ENCODE results near the gene PRIMPOL. TPM values are rescaled to one million over a fixed set of nuclear protein-coding genes. Genes with fewer than 3 reads are reported as not detected.

Gene PRIMPOL
- total RNA-seq, 2 donors from 2014 or later: 4.6 to 15.0 TPM

DNA sequence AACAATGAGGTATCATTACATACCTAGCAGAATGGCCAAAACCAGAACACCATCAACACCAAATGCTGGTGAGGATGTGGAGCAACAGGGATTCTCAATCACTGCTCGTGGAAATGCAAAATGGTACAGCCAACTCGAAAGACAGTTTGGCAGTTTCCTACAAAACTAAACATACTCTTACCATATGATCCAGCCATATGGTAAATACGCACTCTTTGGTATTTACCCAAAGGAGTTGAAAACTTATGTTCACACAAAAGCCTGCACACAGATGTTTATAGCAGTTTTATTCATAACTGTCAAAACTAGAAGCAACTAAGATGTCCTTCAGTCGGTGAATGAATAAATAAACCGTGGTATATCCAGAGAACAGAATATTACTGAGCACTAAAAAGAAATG is 8.1 kb upstream of the PRIMPOL start:
- Histone ChIP-seq H3K4me3 (no peak overlapping the region), H3K4me1 (peaks cover 11% of the 10 kb centered on the region), H3K27ac (no peak overlapping the region), H3K27me3 (no peaks in the 10 kb centered on the region), H3K9me3 (no peaks in the 10 kb centered on the region), H3K36me3 (replicated peaks in 1 of 2; ENCODE audit: insufficient read depth in 1 of 2, low read depth in 2 of 2) (peaks cover 4 to 5% of the 10 kb centered on the region in 2 donors)
- ATAC-seq: no peak
- intact Hi-C loops (cut with DNase I): no loop called here
- no peak for DNase-seq
- TF ChIP-seq CTCF (IDR thresholded peaks at IDR 0.05) (no peak), POLR2A (IDR thresholded peaks at IDR 0.05) (no peak)
- 92 to 94% methylated on average over 5 of the region's 5 CpGs for WGBS, 2 donors

DNA sequence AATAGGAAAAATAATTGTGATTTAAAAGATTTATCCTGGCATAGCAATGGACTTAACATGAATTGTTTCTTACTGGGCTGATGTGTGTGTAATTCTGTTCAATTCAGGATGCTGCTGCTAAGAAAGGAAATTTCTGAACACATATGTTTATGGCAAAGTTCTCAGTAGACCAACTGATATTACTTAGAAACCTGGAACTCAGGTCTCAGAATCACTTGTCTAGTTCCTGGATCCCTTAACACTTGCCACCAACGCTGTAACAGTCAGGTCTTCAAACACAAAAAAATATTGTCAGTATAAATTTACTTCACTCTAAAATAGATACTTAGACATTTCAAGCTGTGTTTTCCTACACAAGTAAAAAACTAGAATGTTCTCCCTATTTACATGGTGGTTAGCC is 5.8 kb upstream of the PRIMPOL start:
- no peak overlapping the region for H3K4me3 ChIP-seq
- TF ChIP-seq CTCF (IDR thresholded peaks at IDR 0.05) (no peak), POLR2A (IDR thresholded peaks at IDR 0.05) (no peak)
- H3K4me1 ChIP-seq: peaks cover 29% of the 10 kb centered on the region
- 69 to 75% methylated on average over 1 of the region's 1 CpG for WGBS, 2 donors
- DNase-seq (no peak), ATAC-seq (no peak)
- H3K36me3 ChIP-seq (replicated peaks in 1 of 2; ENCODE audit: insufficient read depth in 1 of 2, low read depth in 2 of 2): peaks cover 0 to 2% of the 10 kb centered on the region in 2 donors
- no peaks in the 10 kb centered on the region for H3K9me3 ChIP-seq
- no peaks in the 10 kb centered on the region for H3K27me3 ChIP-seq
- no peak overlapping the region for H3K27ac ChIP-seq
- intact Hi-C loops (cut with DNase I): no loop called here

GRCh38 chr4:184644553-184645307 is 4.8 kb upstream of the PRIMPOL start:
- 83 to 96% methylated on average over 9 of the region's 9 CpGs for whole genome bisulfite sequencing, 2 donors
- no peak for DNase-seq
- Histone ChIP-seq H3K9me3 (no peaks in the 10 kb centered on the region), H3K36me3 (replicated peaks in 1 of 2; ENCODE audit: insufficient read depth in 1 of 2, low read depth in 2 of 2) (peaks cover 0 to 2% of the 10 kb centered on the region in 2 donors), H3K27ac (no peak overlapping the region), H3K27me3 (no peaks in the 10 kb centered on the region), H3K4me3 (no peak overlapping the region), H3K4me1 (peaks cover 29% of the 10 kb centered on the region)
- intact Hi-C loops (cut with DNase I): no loop called here
- TF ChIP-seq CTCF (IDR thresholded peaks at IDR 0.05) (no peak), POLR2A (IDR thresholded peaks at IDR 0.05) (no peak)
- ATAC-seq: no peak

DNA sequence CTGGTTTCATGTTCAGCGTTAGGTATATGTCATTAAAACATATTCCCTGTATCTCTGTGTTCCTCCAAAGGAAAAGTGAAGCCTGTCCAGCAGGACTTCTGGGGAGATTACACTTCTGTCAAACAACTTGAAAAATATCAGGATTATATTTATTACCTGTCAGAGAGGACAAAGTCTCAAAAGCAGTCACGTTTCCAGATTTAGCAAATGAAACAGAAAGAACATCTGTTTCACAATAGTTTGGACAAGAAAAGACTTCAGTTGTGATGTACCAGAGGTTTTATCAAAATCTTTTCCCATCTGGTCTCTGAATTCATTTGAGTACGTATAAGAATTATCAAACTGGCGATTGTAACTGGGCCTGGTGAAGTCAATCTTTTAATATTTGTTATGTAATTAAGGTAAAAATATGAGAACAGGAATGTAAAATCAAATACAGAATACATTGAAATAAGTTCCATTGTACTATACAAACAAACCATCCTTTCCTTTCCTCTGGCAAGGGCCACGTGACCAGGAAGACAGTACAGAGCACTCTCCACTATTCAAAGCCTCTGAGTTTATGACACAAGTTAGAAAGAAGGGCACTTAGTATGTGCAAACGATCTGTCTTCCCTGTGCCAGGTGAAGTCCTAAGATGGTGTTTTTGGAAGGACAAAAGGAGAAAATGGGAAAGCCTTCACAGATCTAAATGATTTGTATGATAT is 3.5 kb upstream of the PRIMPOL start:
- whole genome bisulfite sequencing, 2 donors: 41% methylated on average over 6 of the region's 6 CpGs
- ATAC-seq (no peak), DNase-seq (no peak)
- H3K36me3 ChIP-seq (replicated peaks in 1 of 2; ENCODE audit: insufficient read depth in 1 of 2, low read depth in 2 of 2): peaks cover 0 to 2% of the 10 kb centered on the region in 2 donors
- H3K27me3 ChIP-seq: no peaks in the 10 kb centered on the region
- H3K9me3 ChIP-seq: no peaks in the 10 kb centered on the region
- intact Hi-C loops (cut with DNase I): no loop called here
- H3K4me1 ChIP-seq: peaks cover 37% of the 10 kb centered on the region
- H3K27ac ChIP-seq: peak overlapping the region in 1 of 4 donors; percentile 41
- H3K4me3 ChIP-seq: no peak overlapping the region
- TF ChIP-seq POLR2A (IDR thresholded peaks at IDR 0.05) (no peak), CTCF (IDR thresholded peaks at IDR 0.05) (no peak)
